ENCODE measurements around the gene THBS3. TPM values are rescaled to one million over a fixed set of nuclear protein-coding genes. Genes with fewer than 3 reads are reported as not detected.

THBS3 gene
- total and polyA plus RNA-seq, 2 of the 13 experiments (the other 11 are each of a cell fraction or from before 2014, with no cell fraction given), result 0.86 to 3.6 TPM

DNA sequence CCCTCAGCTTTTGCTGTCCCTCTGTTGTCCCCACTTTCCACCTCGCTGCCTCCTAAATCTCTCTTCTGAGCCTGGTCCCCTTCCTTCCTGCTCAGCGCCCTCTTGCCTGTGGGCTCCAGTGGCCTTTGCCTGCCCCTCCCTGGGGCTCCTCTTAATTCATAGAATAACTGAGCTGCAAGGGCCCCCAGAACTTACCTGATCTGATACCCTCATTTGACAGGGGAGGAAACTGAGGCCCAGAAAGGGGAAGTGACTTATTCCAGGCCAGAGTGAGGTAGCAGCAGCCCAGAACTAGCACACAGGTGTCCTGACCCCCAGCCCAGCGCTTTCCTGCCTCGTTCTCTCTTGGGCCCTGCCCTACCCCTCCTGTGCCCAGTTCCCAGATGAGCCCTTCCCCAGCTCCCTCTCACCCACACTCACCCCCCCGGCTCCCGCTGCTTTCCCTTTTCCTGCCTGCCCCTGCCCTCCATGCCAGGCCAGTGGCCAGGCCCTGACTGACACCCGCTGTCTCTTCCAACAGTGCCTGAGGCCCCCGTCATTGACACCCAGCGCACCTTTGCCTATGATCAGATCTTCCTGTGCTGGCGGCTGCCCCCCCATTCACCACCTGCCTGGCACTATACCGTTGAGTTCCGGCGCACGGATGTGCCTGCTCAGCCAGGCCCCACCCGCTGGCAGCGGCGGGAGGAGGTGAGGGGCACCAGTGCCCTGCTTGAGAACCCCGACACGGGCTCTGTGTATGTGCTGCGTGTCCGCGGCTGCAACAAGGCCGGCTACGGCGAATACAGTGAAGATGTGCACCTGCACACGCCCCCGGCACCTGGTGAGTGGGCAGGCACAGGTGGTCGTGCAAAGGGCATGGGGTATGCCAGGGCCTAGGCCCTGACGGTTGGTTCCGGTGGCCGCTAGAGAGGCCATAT is 28.3 kb downstream of the THBS3 start:
- 82% methylated on average over 29 of the region's 31 CpGs for WGBS (ENCODE audit: low lambda C conversion rate)
- TF ChIP-seq FOXC1 (CRISPR knock-in tag; IDR thresholded peaks at IDR 0.05; ENCODE audit: borderline replicate concordance) (0 out of 2 replicates have a peak, but pooled peaks have one; percentile 13), ZNF766 (CRISPR knock-in tag; IDR thresholded peaks at IDR 0.05; ENCODE audit: borderline replicate concordance) (no peak), PBX2 (CRISPR knock-in tag; IDR thresholded peaks at IDR 0.05) (no peak), GATAD2A (CRISPR knock-in tag; IDR thresholded peaks at IDR 0.05) (no peak), JUNB (CRISPR knock-in tag; IDR thresholded peaks at IDR 0.05; ENCODE audit: borderline replicate concordance) (no peak), TEAD2 (CRISPR knock-in tag; IDR thresholded peaks at IDR 0.05) (no peak), PATZ1 (CRISPR knock-in tag; IDR thresholded peaks at IDR 0.05) (no peak), ZFAT (CRISPR knock-in tag; conservative IDR thresholded peaks at IDR 0.05) (no peak), HDAC1 (CRISPR knock-in tag; IDR thresholded peaks at IDR 0.05) (0 out of 2 replicates have a peak, but pooled peaks have one; percentile 19), NFYB (CRISPR knock-in tag; IDR thresholded peaks at IDR 0.05) (no peak)
- TF ChIP-seq, protein P1, sequence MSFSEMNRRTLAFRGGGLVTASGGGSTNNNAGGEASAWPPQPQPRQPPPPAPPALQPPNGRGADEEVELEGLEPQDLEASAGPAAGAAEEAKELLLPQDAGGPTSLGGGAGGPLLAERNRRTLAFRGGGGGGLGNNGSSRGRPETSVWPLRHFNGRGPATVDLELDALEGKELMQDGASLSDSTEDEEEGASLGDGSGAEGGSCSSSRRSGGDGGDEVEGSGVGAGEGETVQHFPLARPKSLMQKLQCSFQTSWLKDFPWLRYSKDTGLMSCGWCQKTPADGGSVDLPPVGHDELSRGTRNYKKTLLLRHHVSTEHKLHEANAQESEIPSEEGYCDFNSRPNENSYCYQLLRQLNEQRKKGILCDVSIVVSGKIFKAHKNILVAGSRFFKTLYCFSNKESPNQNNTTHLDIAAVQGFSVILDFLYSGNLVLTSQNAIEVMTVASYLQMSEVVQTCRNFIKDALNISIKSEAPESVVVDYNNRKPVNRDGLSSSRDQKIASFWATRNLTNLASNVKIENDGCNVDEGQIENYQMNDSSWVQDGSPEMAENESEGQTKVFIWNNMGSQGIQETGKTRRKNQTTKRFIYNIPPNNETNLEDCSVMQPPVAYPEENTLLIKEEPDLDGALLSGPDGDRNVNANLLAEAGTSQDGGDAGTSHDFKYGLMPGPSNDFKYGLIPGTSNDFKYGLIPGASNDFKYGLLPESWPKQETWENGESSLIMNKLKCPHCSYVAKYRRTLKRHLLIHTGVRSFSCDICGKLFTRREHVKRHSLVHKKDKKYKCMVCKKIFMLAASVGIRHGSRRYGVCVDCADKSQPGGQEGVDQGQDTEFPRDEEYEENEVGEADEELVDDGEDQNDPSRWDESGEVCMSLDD (CRISPR knock-in tag; IDR thresholded peaks at IDR 0.05; ENCODE audit: borderline replicate concordance), result no peak
- TF ChIP-seq, protein P2, sequence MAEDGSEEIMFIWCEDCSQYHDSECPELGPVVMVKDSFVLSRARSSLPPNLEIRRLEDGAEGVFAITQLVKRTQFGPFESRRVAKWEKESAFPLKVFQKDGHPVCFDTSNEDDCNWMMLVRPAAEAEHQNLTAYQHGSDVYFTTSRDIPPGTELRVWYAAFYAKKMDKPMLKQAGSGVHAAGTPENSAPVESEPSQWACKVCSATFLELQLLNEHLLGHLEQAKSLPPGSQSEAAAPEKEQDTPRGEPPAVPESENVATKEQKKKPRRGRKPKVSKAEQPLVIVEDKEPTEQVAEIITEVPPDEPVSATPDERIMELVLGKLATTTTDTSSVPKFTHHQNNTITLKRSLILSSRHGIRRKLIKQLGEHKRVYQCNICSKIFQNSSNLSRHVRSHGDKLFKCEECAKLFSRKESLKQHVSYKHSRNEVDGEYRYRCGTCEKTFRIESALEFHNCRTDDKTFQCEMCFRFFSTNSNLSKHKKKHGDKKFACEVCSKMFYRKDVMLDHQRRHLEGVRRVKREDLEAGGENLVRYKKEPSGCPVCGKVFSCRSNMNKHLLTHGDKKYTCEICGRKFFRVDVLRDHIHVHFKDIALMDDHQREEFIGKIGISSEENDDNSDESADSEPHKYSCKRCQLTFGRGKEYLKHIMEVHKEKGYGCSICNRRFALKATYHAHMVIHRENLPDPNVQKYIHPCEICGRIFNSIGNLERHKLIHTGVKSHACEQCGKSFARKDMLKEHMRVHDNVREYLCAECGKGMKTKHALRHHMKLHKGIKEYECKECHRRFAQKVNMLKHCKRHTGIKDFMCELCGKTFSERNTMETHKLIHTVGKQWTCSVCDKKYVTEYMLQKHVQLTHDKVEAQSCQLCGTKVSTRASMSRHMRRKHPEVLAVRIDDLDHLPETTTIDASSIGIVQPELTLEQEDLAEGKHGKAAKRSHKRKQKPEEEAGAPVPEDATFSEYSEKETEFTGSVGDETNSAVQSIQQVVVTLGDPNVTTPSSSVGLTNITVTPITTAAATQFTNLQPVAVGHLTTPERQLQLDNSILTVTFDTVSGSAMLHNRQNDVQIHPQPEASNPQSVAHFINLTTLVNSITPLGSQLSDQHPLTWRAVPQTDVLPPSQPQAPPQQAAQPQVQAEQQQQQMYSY (CRISPR knock-in tag; IDR thresholded peaks at IDR 0.05), result no peak
- TF ChIP-seq, protein P3, sequence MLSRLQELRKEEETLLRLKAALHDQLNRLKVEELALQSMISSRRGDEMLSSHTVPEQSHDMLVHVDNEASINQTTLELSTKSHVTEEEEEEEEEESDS (CRISPR knock-in tag; IDR thresholded peaks at IDR 0.05; ENCODE audit: borderline replicate concordance), result no peak

More for the DNA sequence above, 28.3 kb downstream of the THBS3 start:
- peak overlapping the region in 2 of 3 experiments; percentile 50 to 69; a peak in 4 of 6 replicates for H3K4me3 ChIP-seq (replicated peaks in 1 of 3; ENCODE audit: insufficient read depth in 1 of 3, low read depth in 2 of 3, low read length in 3 of 3)
- H2AFZ ChIP-seq (ENCODE audit: low read length), result no peak overlapping the region
- CTCF ChIA-PET (ENCODE audit: low intra/inter-chr PET ratio, low total read pairs), result no interaction called here
- H3K27ac ChIP-seq (ENCODE audit: extremely low read length, insufficient read depth, low read length), result no peak overlapping the region
- no peak for DNase-seq (ENCODE audit: low spot score)
- POLR2A ChIA-PET, result interaction anchor here (1.2 to 1.3 kb wide), 2 partner anchors 14 to 30 kb away, joined by 3 to 5 read pairs; no protein-coding TSS in a partner anchor
- H3K9me3 ChIP-seq (ENCODE audit: low read length), result no peaks in the 10 kb centered on the region
- ATAC-seq, result peak; percentile 28; the same call in 2 of the 3 replicates
- peaks cover 38% of the 10 kb centered on the region for H3K4me1 ChIP-seq (ENCODE audit: insufficient read depth, low read length)
- peaks cover 3 to 24% of the 10 kb centered on the region in 2 experiments; a peak in 4 of 5 replicates for H3K27me3 ChIP-seq (ENCODE audit: control insufficient read depth in 1 of 2, insufficient read depth in 2 of 2, low read length in 2 of 2)
- no peaks in the 10 kb centered on the region for H3K36me3 ChIP-seq (replicated peaks in 1 of 2; ENCODE audit: control insufficient read depth in 1 of 2, insufficient read depth in 2 of 2, low read length in 2 of 2)
- H3K4me2 ChIP-seq (ENCODE audit: low read depth, low read length), result peak overlapping the region; percentile 76
- in situ Hi-C loops (cut with HindIII; ENCODE audit: extremely low pct_ligation_motif_present, low pct_unique_long_range_greater_than_20kb), result no loop called here
- FAIRE-seq, result no peak
- intact Hi-C loops (cut with micrococcal nuclease; ENCODE audit: unreplicated experiment), result no loop called here
- no TSS peak for BruUV-seq (replicated peaks)
- H4K20me1 ChIP-seq (ENCODE audit: insufficient read depth, low read length), result no peaks in the 10 kb centered on the region
- no peaks in the 10 kb centered on the region for H3K79me2 ChIP-seq (ENCODE audit: insufficient read depth, low read length)
- peak overlapping the region; percentile 34; the same call in 1 of the 2 replicates for H3K9ac ChIP-seq (ENCODE audit: insufficient read depth, low read depth, low read length)
